NCI-H345 (cell line): ENCODE measurements around the gene KLHL22.
"Not testable (repeated sequence)": the region's sequence is repeated elsewhere in the genome, so short reads cannot be mapped to it uniquely, and the experiment has no call there.

Experiments used
- DNase-seq: peaks from one replicate; lab custom pipeline; 2025; lab: John Stamatoyannopoulos, UW

Gene KLHL22

DNA sequence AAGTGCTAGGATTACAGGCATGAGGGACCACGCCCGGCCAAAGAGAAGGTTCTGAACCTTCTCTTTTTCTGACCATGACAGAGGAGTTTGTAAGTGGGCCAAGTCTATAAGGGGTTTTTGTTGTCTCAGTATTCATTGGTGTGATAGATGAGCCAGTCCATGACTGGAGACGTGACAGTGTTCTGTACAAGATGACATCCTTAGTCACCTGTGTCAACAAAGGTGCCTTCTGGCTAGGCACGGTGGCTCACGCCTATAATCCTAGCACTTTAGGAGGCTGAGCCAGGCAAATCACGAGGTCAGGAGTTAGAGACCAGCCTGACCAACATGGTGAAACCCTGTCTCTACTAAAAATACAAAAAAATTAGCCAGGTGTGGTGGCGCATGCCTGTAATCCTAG, 4.2 kb upstream of the KLHL22 start:
- DNase-seq: no peak

DNA sequence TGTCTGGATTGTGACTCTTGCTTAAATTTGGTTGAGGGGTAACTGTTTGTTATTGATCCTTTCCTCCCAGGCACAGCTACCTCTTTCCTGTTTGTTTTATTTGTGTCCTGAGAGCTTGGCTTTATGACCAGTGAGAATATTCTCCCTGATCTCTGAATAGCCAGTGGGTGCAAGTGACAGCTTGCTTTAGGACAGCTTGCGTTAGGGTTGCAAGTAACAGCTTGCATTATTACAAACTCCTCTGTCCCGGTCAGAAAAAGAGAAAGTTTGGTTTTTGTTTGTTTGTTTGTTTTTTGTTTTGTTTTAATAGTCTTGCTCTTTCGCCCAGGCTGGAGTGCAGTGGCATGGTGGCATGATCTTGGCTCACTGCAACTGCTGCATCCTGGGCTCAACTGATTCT, 3.3 kb upstream of the KLHL22 start:
- no peak for DNase-seq

DNA sequence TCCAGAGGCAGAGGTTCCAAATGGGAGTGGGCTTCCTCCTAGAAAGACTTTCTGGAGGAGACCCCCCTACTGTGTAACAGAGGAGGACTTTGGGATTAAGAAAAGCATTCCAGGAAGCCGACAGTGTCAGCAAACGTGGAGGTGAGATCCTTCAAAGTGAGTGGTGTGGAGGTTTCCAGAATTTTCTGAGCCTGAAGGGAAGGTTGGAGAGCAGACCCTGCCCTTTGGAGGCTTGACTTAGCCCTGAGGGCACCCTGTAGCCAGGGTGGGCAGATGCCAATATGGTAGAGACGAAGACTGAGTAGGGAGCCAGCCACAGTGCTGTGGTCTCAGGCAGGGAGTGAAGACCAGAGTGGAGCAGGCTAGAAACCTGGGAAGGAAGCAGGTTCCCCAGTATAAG, 1.8 kb upstream of the KLHL22 start:
- no peak for DNase-seq

DNA sequence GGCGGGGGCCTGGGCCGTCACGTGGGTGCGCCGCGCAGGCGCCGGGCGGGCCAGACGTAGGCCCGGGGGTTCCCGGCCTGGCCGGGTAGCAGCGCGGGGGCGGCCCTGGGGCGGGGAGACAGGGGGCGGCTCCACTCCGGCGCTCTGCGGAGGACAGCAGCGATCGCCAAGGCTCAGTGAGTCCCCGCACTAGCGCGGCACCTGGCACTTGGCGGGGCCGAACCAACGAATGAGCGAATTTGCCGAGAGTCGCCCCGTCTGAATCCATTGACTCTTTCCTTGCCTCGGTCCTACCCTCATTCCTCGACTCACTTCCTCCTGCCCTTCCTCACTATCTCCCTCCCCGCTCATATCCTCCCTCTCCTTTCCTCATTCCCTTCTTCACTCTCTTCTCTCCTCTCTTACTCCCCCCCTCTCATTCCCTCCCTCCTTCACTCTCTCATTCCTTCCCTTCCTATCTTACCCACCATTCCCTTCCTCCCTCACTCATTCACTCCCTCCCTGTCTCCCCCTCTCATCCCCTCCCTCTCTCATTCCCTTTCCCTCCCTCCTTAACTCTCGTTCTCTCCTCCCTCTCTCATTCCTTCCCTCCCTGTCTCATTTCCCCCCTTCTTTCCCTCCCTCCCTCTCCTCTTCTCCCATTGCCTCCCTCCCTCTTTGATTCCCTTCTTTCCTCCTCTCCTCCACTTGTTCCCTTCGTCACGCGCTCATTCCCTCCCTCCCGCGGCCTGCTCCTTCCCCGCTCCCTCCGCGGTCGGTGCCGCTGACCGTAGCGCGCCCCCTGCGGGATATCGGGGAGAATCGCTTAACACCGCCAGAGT, 476 bp upstream of the KLHL22 start:
- DNase-seq: peak; percentile 88

DNA sequence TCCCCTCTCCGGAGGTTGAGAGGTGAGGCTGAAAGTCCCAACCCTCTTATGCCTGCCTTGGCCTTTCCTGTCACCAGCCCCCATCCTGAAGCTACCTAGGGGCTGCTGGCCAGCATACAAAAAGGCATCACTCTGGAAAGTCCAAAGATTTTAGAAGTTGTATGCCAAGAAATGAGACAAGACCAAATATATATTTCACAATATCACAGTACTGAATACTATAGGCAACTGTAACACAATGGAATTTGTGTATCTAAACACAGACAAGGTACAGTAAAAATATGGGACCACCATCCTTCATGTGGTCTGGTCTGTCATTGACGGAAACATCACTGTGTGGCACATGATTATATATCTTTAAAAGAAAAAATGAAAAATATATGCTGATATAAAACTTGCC, 4.2 kb downstream of the KLHL22 start:
- no peak for DNase-seq

DNA sequence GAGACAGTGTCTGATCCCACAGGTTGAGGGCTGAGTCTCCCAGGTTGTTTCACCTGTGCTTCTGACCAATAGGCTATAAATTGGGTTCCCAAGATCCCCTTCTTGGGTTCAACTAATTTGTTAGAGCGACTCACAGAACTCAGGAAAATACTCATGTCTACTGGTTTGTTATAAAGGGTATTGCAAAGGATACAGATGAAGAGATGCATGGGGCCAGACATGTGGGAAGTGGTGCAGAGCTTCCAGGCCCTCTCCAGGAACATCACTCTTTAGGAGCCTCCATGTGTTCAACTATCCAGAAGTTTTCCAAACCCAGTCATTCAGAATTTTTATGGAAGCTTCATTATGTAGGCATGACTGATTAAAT, 4.7 kb downstream of the KLHL22 start:
- DNase-seq: no peak

DNA sequence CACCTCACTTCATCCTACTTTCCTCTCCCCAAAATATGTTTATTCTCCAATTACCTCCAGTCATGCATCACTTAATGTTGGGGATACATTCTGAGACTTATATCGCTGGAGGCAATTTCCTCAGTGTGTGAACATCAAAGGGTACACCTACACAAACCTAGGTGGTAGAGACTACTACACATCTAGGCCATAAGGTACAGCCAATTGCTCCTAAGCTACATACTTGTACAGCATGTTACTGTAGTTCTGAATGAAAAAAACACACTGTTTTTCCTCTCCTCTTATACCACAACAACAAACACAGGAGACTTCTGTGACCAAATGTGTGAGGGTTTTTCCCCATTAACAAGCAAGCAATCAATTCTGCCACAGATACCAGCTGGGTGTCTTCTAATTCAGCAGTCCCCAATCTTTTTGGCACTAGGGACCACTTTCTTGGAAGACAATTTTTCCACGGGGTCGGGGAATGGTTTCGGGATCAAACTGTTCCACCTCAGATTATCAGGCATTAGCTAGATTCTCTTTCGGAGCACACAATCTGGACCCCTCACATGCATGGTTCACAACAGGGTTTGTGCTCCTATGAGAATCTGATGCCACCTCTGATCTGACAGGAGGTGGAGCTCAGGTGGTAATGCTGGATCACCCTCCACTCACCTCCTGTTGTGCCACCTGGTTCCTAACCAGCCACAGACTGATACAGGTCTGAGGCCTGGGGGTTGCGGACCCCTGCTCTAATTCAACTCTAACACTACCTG, 5.2 kb downstream of the KLHL22 start:
- DNase-seq: no peak

DNA sequence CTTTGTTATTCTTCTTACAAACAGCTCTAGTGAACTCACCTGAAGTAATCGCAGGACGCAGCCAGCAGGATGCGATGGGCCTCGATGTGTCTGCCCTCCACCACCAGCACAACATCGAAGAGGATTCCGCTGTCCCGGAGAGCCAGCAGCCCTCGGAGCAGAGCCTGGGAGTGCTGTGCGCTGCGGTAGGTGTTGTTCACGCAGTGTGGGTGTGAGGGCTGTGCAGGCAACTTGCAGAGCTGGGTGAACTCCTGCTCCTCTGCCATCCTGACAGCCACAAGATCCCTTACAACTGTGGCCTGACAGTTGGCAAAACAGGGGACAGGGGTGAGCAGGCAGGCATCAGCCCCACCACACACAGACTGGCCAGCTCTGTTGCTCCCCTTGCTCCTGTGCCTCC, 6.6 kb downstream of the KLHL22 start:
- DNase-seq: no peak

DNA sequence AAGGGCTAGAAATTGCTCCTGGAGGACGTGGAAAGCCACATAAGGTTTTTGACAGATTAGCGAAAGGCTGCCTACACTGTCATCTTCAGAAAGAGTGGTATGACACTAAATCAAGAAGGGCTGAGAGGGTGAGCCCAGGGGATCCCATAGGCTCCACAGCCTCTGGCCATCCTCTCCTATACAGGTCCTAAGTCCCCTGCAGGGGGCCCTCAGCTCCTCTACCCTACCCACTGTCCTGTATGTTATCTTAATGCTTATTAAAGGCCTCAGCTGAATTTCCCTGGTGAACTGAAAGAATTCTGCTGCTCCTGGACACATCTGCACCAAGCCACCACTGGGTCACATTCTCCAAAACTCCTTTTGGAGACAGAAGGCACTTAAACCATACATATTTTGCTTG, 7.9 kb downstream of the KLHL22 start:
- DNase-seq: no peak

DNA sequence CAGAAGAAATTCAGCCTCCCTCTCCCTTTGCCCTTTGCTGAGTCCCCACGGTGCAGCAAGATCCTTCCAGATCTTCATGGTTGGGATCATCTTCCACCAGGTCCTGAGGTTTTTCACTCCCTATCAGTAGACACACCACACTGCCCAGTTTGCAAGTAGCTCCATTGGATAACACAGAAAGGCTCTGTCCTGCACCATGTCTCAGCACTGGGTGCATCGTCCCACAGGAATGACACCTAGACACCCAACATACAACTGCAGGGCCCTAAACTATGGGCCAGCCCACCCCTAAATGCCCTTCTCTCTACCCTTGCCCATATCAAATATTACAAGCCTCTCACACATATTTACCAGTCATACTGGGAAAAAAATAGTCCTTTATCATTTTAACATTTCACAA, 9.4 kb downstream of the KLHL22 start:
- no peak for DNase-seq

DNA sequence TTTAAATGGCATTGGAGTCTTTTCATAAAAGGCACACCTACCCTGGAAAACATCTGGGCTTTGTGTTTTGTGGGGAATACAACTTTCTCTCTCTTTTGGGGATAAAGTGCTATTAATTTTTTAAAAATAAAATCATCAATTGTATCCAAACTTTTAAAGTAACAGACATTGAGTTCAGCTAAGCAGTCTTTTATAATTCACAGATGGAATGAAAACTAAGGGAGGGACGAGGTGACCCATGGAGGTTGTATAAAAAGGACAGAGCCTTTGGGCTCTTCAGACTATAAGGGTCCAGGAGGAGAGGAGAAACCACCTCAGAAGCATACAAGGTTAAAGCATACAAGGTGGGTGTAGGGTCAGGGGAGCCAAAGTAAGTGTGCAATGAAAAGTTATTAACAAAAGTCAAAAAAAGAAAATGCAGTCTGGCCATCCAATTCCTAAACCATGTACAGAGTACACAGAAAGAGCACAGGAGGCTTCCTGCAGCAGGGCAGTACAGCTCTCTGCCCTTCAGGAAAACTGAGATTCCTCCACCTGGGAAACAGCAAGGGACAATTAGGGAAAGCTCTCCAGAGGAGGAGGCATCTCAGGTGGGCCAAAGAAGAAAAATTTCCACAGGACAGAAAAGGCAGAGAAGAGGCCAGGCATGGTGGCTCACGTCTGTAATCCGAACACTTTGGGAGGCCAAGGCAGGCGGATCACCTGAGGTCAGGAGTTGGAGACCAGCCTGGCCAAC, 10.5 kb downstream of the KLHL22 start:
- no peak for DNase-seq

DNA sequence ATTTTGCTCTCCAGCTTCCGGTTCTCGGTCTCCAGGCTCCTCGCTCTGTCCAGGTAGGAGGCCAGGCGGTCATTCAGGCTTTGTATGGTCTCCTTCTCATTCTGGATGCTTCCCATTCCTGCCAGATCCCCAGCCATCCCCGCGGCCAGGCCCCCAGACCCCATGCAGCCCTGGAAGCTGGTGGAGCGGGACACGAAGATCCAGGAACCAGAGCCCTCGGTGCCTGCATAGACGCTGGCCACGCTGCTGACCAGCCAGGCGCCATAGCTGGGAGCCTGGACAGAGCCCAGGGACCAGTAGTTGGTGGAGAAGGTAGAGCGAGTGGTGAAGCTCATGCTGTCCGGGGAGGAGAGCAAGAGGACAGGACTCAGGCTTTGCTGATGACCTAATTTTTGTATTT, 11.8 kb downstream of the KLHL22 start:
- no peak for DNase-seq

DNA sequence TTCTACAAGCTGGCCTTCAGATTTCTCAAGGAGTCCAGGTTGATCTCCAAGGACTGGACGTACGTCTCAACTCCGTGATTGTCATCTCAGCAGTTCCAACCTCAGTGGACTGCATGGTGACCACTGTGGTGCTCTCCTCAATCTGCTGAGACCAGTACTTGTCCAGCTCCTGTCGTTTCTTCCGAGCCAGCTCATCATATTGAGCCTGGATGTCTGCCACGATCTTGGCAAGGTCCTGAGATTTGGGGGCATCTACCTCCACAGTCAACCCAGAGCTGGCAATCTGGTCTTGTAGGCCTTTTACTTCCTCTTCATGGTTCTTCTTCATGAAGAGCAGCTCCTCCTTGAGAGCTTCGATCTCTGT, 12.5 kb downstream of the KLHL22 start:
- not testable (repeated sequence) for DNase-seq

DNA sequence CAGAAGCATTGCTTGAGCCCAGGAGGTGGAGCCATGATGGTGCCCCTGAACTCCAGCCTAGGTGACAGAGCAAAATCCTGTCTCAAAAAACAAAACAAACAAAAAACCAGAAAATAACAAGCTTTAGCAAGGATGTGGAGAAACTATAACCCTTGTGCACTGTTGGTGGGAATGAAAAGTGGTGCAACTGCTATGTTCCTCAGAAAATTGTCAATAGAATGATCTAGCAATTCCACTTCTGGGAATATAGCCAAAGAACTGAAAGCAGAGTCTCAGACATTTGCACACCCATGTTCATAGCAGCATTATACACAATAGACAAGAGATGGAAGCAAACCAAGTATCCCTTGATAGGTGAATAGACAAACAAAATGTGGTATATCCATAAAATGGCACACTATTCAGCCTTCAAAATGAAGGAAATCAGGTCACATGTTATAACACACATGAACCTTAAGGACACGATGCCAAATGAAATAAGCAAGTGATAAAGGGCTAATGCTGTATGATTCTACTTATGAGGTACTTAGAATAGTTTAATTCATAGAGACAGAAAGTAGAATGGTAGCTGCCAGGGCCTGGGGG, 15.9 kb downstream of the KLHL22 start:
- no peak for DNase-seq

DNA sequence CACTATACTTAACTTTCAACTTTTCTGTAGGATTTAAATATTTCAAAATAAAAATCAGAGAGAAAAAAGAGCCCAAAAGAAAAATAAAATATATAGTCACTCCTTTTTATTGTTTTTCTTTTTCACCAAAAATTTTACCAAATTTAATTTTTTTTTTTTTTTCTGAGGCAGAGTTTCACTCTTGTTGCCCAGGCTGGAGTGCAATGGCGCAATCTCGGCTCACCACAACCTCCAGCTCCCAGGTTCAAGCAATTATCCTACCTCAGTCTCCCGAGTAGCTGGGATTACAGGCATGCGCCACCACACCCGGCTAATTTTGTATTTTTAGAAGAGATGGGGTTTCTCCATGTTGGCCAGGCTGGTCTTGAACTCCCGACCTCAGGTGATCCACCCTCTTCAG, 17.5 kb downstream of the KLHL22 start:
- not testable (repeated sequence) for DNase-seq

DNA sequence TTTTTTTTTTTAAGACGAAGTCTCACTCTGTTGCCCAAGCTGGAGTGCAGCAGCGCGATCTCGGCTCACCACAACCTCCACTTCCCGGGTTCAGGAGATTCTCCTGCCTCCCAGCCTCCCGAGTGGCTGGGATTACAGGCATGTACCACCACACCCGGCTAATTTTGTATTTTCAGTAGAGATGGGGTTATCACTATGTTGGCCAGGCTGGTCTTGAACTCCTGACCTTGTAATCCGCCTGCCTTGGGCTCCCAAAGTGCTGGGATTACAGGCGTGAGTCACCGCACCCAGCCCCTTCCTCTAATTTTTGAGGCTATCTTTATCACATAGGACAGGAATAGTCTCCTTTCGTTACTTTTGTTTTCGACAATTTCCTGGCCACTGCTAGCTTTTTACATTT, 20.0 kb downstream of the KLHL22 start:
- not testable (repeated sequence) for DNase-seq

DNA sequence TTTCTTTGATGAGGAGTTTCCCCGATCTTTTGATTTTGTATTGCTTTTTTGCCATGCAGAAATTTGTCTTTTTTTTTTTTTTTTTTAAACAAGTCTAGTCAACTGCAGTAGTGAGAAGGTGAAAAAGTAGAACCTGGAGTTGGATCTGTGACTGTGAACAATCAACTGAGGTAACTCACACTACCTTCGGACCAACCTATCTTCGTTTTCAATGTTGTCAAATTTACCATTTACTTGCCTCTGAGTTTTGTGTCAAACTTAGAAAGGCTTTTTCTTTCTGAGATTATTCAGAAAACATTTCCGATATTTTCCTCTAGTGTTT, 20.5 kb downstream of the KLHL22 start:
- DNase-seq: no peak

DNA sequence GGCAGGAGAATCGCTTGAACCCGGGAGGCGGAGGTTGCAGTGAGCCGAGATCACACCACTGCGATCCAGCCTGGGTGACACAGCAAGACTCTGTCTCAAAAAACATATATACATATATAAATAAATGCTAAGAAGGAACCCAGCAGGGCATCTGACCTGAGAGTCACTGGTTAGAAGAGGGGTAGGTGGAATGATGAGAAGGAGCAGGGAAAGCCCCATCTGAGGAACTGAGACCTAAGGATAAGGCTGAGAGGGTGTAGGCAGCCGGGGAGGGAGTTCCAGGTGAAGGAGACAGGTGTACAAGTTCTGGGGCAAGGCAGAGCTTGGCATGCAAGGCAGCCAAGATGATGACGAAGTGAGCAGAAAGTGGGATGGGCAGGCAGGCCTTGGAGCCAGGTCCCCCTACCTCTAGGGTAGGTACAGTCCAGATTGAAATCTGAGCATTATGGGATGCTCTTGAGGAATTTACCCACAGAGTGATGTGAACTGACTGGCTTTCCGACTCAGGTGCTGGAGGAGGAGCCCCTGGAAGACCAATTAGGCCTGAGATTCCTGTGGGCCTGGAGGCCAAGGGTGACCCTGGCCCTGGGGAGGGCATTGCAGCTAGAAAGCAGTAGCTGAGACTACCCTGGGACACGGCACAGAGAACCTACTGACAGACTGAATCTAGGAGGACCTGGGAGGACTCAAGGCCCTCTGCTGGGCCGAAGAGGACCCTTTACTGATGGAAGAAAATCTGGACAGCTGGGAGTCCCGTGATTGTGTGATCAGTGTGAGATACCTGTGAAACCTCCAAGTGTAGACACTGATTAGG, 22.8 kb downstream of the KLHL22 start:
- no peak for DNase-seq

DNA sequence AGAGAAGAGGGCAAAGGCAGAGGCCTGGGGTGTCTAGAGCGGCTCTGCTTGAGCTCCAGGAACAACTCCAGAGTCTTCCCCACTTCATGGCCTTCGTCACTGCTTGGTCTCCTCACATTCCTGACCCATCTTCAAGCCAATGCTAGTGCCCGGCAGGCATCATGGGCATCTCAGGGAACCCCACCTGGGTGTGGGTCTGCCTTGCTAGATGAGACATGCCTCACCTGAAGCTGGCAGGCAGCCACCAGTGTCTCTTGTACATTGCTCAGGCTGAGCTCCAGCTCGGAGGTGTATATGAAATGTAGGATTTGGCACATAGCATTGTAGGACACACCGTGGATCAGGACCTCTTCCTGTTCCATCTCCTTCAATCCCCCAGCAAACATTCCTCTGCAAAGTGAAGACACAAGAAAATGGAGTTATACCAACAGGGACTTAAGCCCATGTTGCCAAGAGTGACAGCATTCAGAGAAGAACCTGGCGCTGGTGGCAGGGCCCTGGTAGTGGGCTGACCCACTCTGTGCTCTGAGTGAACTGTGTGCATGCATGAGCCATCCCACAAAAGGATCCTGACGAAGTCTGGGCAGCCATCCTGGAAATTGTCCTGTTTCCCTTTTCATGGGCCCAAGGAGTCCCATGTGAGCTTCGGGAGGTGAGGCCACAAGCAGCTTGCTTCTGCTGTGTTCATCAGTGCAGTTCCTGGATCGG, 24.3 kb downstream of the KLHL22 start:
- no peak for DNase-seq

DNA sequence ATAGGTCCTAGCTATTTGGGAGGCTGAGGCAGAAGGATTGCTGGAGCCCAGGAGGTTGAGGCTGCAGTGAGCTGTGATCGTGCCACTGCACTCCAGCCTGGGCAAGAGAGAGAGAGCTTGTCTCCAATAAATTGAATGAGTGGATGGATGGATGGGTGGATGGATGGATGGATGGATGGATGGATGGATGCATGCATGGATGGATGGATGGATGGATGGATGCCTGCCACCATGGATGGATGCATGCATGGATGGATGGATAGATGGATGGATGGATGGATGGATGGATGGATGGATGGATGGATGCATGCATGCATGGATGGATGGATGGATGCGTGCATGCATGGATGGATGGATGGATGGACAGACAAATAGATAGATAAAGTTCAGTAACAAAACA, 25.1 kb downstream of the KLHL22 start:
- not testable (repeated sequence) for DNase-seq
